SU-DHL-6 (cell line): ENCODE results near the gene FITM1.

Experiments
- H2AFZ ChIP-seq: fragments of 200-600 bp; sonication (generic); 2 replicates; pipeline ENCODE4 v1.6.1; 2014; ENCODE audit warnings: low read depth, mild to moderate bottlenecking, moderate library complexity, mixed read lengths, antibody characterized with exemption, low read length; ENCODE audit not compliant: severe bottlenecking
- H3F3A ChIP-seq: fragments of 200-600 bp; shearing (Covaris generic); 2 replicates; pipeline ENCODE4 v1.6.0; 2016; ENCODE audit warnings: antibody characterized with exemption, mild to moderate bottlenecking; ENCODE audit not compliant: insufficient read depth
- H3K27ac ChIP-seq: fragments of 200-600 bp; sonication (generic); 2 replicates; pipeline ENCODE4 v1.5.1; 2016; ENCODE audit warnings: low read depth, mild to moderate bottlenecking, low read length, moderate library complexity, mixed read lengths
- H3K27me3 ChIP-seq: fragments of 200-600 bp; sonication (generic), shearing (Covaris generic); 2 replicates; pipeline ENCODE4 v1.6.0; 2014; ENCODE audit warnings: mild to moderate bottlenecking, low read length
- H3K36me3 ChIP-seq: fragments of 200-600 bp; sonication (generic); 2 replicates; pipeline ENCODE4 v1.6.1; 2014; ENCODE audit warnings: mild to moderate bottlenecking, low read length, mixed read lengths
- H3K4me2 ChIP-seq: fragments of 300-600, 200-600 bp; shearing (Covaris generic), sonication (generic); 2 replicates; pipeline ENCODE4 v1.6.0; 2014; ENCODE audit warnings: low read length, low read depth, mild to moderate bottlenecking; ENCODE audit not compliant: poor library complexity, severe bottlenecking
- H3K4me3 ChIP-seq: fragments of 200-600 bp; sonication (generic); 2 replicates; pipeline ENCODE4 v1.5.1; 2014; ENCODE audit warnings: antibody characterized with exemption, low read length, mild to moderate bottlenecking, mixed read lengths; ENCODE audit not compliant: insufficient read depth, poor library complexity, severe bottlenecking
- H3K79me2 ChIP-seq: fragments of 200-600 bp; sonication (generic); 2 replicates; pipeline ENCODE4 v1.6.1; 2014; ENCODE audit warnings: mild to moderate bottlenecking, low read length, moderate library complexity; ENCODE audit not compliant: insufficient read depth
- H3K9ac ChIP-seq: fragments of 200-600 bp; sonication (generic); 2 replicates; pipeline ENCODE4 v1.7.0; 2014; ENCODE audit warnings: mild to moderate bottlenecking, low read length
- H3K9me2 ChIP-seq: fragments of 200-600 bp; sonication (generic); replicated peaks from 2 replicates; pipeline ENCODE4 v1.6.1; 2014; ENCODE audit warnings: low read length; ENCODE audit not compliant: insufficient read depth
- H3K9me3 ChIP-seq: fragments of 200-600 bp; sonication (generic); 2 replicates; pipeline ENCODE4 v1.6.1; 2014; ENCODE audit warnings: low read length, mixed read lengths; ENCODE audit not compliant: insufficient read depth
- H4K20me1 ChIP-seq: fragments of 200-600 bp; sonication (generic); 2 replicates; pipeline ENCODE4 v1.6.1; 2014; ENCODE audit warnings: low read depth, mild to moderate bottlenecking, antibody characterized with exemption, low read length, moderate library complexity, mixed read lengths
- EZH2phosphoT487 ChIP-seq: fragments of 200-600 bp; sonication (generic), shearing (Covaris generic); conservative IDR thresholded peaks from 2 replicates; pipeline ENCODE4 v1.6.1; 2018; ENCODE audit warnings: mild to moderate bottlenecking, antibody characterized with exemption, low read length, moderate library complexity, mixed read lengths
- TF ChIP-seq, protein P1 (sequence below): fragments of 200-600 bp; sonication (generic); IDR thresholded peaks from one replicate; pipeline ENCODE4 v1.5.1; 2017; ENCODE audit warnings: antibody characterized with exemption, mild to moderate bottlenecking, low read length, moderate library complexity; ENCODE audit not compliant: insufficient read depth, poor library complexity, severe bottlenecking

FITM1 gene

DNA sequence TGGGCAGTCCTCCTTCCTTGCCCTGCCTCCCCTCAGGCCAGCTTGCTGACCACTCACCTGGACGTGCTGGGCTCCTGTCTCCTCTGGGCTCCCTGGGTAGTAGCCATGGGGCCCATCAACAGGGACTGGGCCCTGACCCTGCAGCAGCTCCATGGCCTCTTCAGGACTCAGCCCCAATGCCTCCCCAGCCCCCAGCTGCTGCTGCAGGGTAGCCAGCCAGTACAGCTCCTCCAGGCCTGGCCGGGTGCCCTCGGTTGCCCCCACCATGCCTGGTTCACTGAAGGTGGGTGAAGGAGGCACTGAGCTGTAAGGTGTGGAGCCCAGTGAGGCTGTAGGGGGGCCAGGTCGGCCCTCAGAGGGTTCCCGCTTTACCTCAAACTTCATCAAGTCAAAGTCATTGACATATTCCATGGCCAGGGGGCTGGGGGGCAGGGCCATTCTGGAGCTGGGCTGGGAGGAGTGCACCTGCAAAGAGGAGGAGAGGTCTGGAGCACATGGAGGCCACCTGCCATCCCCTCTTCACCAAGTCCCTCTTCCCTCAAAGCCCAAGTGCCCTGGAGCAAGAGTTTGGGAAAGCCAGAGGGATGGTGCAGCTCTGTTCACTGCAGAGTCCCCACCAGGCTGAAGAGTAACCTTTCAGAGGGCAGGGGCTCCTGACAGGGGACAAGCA lies 47.9 kb upstream of the FITM1 start:
- no peaks in the 10 kb centered on the region for H3K9me3 ChIP-seq
- no peak overlapping the region for H3K4me3 ChIP-seq
- no peak for TF ChIP-seq EZH2phosphoT487
- TF ChIP-seq, protein P1, sequence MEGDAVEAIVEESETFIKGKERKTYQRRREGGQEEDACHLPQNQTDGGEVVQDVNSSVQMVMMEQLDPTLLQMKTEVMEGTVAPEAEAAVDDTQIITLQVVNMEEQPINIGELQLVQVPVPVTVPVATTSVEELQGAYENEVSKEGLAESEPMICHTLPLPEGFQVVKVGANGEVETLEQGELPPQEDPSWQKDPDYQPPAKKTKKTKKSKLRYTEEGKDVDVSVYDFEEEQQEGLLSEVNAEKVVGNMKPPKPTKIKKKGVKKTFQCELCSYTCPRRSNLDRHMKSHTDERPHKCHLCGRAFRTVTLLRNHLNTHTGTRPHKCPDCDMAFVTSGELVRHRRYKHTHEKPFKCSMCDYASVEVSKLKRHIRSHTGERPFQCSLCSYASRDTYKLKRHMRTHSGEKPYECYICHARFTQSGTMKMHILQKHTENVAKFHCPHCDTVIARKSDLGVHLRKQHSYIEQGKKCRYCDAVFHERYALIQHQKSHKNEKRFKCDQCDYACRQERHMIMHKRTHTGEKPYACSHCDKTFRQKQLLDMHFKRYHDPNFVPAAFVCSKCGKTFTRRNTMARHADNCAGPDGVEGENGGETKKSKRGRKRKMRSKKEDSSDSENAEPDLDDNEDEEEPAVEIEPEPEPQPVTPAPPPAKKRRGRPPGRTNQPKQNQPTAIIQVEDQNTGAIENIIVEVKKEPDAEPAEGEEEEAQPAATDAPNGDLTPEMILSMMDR: no peak
- H3K27ac ChIP-seq: no peak overlapping the region
- no peaks in the 10 kb centered on the region for H3K36me3 ChIP-seq
- H3K4me2 ChIP-seq: no peak overlapping the region
- no peaks in the 10 kb centered on the region for H3K79me2 ChIP-seq
- no peak overlapping the region for H2AFZ ChIP-seq
- no peaks in the 10 kb centered on the region for H4K20me1 ChIP-seq
- H3K9me2 ChIP-seq: no peaks in the 10 kb centered on the region
- no peak overlapping the region for H3K9ac ChIP-seq
- H3K27me3 ChIP-seq: no peaks in the 10 kb centered on the region
- H3F3A ChIP-seq: 0 out of 2 replicates have a peak, but pooled peaks cover 3% of the 10 kb centered on the region

DNA sequence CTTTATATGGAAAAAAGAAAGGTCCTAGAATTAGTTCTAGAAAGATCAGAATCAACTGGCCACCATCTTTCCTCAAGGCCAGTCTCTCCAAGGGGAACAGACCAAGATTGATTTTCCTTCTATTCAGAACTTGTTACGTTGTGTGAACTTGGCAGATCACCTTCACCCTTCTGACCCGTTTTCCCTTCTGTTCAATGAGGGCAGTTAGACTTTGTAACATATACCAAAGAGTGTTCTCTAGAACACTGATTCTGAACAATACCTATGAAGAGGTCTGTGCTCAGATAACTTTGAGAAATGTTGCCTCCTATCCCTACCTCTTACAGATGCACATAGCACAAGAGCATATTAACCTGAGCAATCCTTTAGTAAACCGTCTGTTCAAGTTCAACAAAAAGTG lies 47.0 kb upstream of the FITM1 start:
- no peak for TF ChIP-seq EZH2phosphoT487
- TF ChIP-seq, protein P1: no peak
- no peaks in the 10 kb centered on the region for H3K79me2 ChIP-seq
- H3K27me3 ChIP-seq: no peaks in the 10 kb centered on the region
- no peak overlapping the region for H3K9ac ChIP-seq
- no peaks in the 10 kb centered on the region for H4K20me1 ChIP-seq
- no peaks in the 10 kb centered on the region for H3K9me2 ChIP-seq
- no peak overlapping the region for H2AFZ ChIP-seq
- no peaks in the 10 kb centered on the region for H3K36me3 ChIP-seq
- H3K4me2 ChIP-seq: no peak overlapping the region
- no peaks in the 10 kb centered on the region for H3K9me3 ChIP-seq
- no peak overlapping the region for H3K27ac ChIP-seq
- H3F3A ChIP-seq: 0 out of 2 replicates have a peak, but pooled peaks cover 3% of the 10 kb centered on the region
- H3K4me3 ChIP-seq: no peak overlapping the region

DNA sequence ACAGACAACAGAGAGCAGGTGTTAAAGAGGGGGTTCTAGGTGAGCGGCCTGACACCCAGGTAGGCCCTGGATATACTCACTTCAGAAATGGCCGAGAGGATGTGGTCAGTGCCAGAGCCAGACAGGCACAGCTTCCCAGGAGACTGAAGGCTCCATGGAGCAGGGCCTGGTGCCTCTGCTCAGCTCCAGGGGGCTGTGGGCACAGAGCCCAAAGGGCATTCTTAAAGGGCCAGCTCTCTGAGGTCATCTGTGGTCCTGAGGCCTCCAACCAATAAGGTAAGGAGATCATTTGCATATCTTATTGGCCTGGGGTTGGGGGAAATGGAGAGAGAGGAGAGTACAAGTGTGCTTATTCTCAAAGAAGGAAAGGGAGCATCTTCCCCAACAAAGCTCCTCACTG lies 46.0 kb upstream of the FITM1 start:
- H3K9me2 ChIP-seq: no peaks in the 10 kb centered on the region
- H3K27ac ChIP-seq: no peak overlapping the region
- no peaks in the 10 kb centered on the region for H3K9me3 ChIP-seq
- H3K27me3 ChIP-seq: no peaks in the 10 kb centered on the region
- H3K79me2 ChIP-seq: no peaks in the 10 kb centered on the region
- no peak overlapping the region for H3K4me2 ChIP-seq
- H3F3A ChIP-seq: 0 out of 2 replicates have a peak, but pooled peaks cover 3% of the 10 kb centered on the region
- H2AFZ ChIP-seq: no peak overlapping the region
- H3K36me3 ChIP-seq: no peaks in the 10 kb centered on the region
- H3K4me3 ChIP-seq: no peak overlapping the region
- H3K9ac ChIP-seq: no peak overlapping the region
- TF ChIP-seq EZH2phosphoT487: no peak
- H4K20me1 ChIP-seq: no peaks in the 10 kb centered on the region

DNA sequence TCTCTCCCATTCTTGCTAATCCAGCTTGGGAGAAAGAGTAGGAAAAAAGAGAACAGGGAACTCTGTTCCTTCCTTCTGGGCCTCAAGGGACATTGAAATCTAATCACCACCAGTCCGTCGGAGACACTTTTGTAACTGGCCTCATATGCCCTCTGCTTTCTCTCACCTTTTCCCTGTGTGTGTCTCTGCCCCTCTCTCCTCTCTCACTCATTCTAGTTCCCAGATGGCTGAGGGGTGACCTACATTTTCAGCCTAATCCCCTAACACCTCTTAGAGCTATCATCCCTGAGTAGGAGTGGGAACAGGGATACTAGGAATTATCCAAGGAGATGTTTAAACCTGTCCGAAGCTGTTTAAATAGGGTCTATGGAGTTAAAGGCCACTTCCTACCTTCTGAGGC lies 45.2 kb upstream of the FITM1 start:
- Histone ChIP-seq H3K4me3 (no peak overlapping the region), H3K9me2 (no peaks in the 10 kb centered on the region), H4K20me1 (no peaks in the 10 kb centered on the region), H3K4me2 (no peak overlapping the region), H3K9me3 (no peaks in the 10 kb centered on the region), H3K9ac (no peak overlapping the region), H3F3A (0 out of 2 replicates have a peak, but pooled peaks cover 3% of the 10 kb centered on the region), H3K36me3 (no peaks in the 10 kb centered on the region), H3K79me2 (no peaks in the 10 kb centered on the region), H3K27ac (no peak overlapping the region), H2AFZ (no peak overlapping the region), H3K27me3 (no peaks in the 10 kb centered on the region)
- TF ChIP-seq, protein P1: no peak
- no peak for TF ChIP-seq EZH2phosphoT487
